ENCODE results near the gene ZNF101. TPM values are rescaled to one million over a fixed set of nuclear protein-coding genes. Genes with fewer than 3 reads are reported as not detected.

The ZNF101 gene
- total and polyA plus RNA-seq, 2 donors (not counting 1 experiment from before 2014, with no cell fraction given): 15.2 to 74.3 TPM

DNA sequence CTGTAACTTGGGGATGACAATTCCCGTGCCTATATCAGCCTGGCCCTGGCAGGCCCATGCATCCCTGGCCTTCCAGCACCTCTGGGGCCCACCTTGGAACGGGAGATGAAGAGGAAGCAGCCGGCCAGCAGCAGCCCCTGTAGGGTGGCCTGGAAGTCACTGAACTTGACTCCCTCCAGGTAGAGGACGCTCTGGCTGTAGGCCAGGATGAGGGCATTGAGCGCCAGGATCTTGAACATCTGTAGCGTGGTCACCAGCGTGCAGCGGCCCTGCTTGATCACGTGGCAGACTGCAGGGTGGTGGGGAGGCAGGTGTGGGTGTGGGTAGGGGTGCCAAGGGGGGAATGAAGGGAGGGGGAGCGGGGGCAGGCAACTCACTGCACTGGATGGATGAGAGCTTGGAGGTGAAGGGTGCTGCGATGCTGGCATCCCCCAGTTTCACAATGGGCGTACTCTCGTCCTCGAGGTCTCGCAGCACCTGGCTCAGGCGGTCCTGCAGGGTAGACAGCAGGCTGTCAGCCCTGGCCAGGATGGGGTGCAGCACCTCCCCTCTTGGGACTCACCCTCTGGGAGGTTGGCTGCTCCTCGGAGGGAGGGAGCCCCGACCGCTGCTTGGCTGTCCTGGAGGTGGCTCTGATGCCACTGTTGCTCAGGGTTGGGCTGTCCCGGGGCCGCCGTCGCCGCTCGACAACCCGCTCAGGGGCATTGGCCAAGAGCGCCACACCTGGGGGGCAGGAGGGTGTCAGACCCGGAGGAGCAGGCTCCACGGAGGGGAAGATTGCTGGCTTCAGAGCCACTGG lies 21.4 kb upstream of the ZNF101 start:
- Histone ChIP-seq H3K9me3 (ENCODE audit: control extremely low read depth in 1 of 3, control insufficient read depth in 2 of 3, insufficient read depth in 1 of 3, low read length in 2 of 3) (no peaks in the 10 kb centered on the region), H3K79me2 (ENCODE audit: control insufficient read depth, insufficient read depth, low read length) (peaks cover 17% of the 10 kb centered on the region), H3K9ac (ENCODE audit: low read length) (no peak overlapping the region), H2AFZ (ENCODE audit: insufficient read depth, low read depth, low read length, poor library complexity, severe bottlenecking) (no peak overlapping the region), H4K20me1 (ENCODE audit: control insufficient read depth, insufficient read depth, low read length, poor library complexity, severe bottlenecking) (peaks cover 8% of the 10 kb centered on the region), H3K36me3 (replicated peaks in 1 of 2; ENCODE audit: control extremely low read depth in 1 of 2, control insufficient read depth in 1 of 2, extremely low read depth in 1 of 2, insufficient read depth in 2 of 2, low read length in 1 of 2) (peaks cover 0 to 68% of the 10 kb centered on the region in 2 experiments), H3K4me2 (replicated peaks; ENCODE audit: low read depth, low read length, poor library complexity, severe bottlenecking) (no peak overlapping the region), H3K27ac (ENCODE audit: low read length in 2 of 2) (no peak overlapping the region), H3K27me3 (replicated peaks in 1 of 4; ENCODE audit: control extremely low read depth in 1 of 4, control insufficient read depth in 3 of 4, insufficient read depth in 4 of 4, low read length in 3 of 4) (no peaks in the 10 kb centered on the region), H3K4me1 (ENCODE audit: control insufficient read depth in 2 of 2, insufficient read depth in 2 of 2, low read length in 2 of 2) (peaks cover 10 to 13% of the 10 kb centered on the region in 2 donors), H3K4me3 (ENCODE audit: control extremely low read depth in 1 of 5, extremely low read depth in 1 of 5, insufficient read depth in 1 of 5, low read depth in 2 of 5, low read length in 4 of 5) (no peak overlapping the region)
- ATAC-seq (ENCODE audit: low read depth) (no peak), DNase-seq (no peak)
- H3K4me1 Mint-ChIP-seq: peaks cover 13% of the 10 kb centered on the region
- POLR2A ChIA-PET: interaction anchor here (0.7 kb wide), 1 partner anchor 20 kb away, joined by 16 read pairs; no protein-coding TSS in a partner anchor
- H3K27me3 Mint-ChIP-seq: no peaks in the 10 kb centered on the region
- H3K27ac Mint-ChIP-seq: no peak overlapping the region
- TF ChIP-seq, protein P1, sequence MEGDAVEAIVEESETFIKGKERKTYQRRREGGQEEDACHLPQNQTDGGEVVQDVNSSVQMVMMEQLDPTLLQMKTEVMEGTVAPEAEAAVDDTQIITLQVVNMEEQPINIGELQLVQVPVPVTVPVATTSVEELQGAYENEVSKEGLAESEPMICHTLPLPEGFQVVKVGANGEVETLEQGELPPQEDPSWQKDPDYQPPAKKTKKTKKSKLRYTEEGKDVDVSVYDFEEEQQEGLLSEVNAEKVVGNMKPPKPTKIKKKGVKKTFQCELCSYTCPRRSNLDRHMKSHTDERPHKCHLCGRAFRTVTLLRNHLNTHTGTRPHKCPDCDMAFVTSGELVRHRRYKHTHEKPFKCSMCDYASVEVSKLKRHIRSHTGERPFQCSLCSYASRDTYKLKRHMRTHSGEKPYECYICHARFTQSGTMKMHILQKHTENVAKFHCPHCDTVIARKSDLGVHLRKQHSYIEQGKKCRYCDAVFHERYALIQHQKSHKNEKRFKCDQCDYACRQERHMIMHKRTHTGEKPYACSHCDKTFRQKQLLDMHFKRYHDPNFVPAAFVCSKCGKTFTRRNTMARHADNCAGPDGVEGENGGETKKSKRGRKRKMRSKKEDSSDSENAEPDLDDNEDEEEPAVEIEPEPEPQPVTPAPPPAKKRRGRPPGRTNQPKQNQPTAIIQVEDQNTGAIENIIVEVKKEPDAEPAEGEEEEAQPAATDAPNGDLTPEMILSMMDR (IDR thresholded peaks at IDR 0.05): no peak
- TF ChIP-seq EZH2 (IDR thresholded peaks at IDR 0.05; ENCODE audit: borderline replicate concordance, insufficient read depth, low read depth, low read length, poor library complexity, severe bottlenecking): no peak
- H3K4me3 Mint-ChIP-seq: no peak overlapping the region
- WGBS (ENCODE audit: insufficient coverage): 94% methylated on average over 28 of the region's 29 CpGs
- CTCF ChIA-PET: no interaction called here
- intact Hi-C loops (cut with micrococcal nuclease): no loop called here
- H3K9me3 Mint-ChIP-seq (ENCODE audit: insufficient read depth): no peaks in the 10 kb centered on the region

DNA sequence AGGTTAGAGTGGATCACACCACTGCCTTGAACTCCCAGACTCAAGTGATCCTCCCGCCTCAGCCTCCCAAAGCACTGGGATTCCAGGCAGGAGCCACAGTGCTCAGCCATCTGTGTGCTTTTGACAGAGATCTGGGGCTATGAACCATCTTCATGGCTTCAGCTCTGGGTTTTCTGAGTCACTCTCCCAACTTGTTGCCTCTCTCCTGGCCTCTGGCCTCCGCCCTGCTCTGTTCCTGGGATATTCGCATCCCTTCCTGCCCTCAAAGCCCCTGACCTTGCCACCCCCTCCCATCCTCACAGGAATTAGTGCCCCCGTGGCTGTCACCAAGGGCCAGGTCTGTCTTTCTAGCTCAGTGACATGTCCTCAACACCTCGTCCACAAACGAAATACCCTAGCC lies 19.5 kb upstream of the ZNF101 start:
- no peak overlapping the region for H3K9ac ChIP-seq (ENCODE audit: low read length)
- H3K27ac Mint-ChIP-seq: no peak overlapping the region
- ChIA-PET CTCF (interaction anchor here (0.7 to 1.4 kb wide), 3 partner anchors 116 to 456 kb away, joined by 3 to 4 read pairs (median 4); no protein-coding TSS in a partner anchor), POLR2A (interaction anchor here (0.6 kb wide), 1 partner anchor 17 kb away, joined by 5 read pairs; no protein-coding TSS in a partner anchor)
- no peak overlapping the region for H2AFZ ChIP-seq (ENCODE audit: insufficient read depth, low read depth, low read length, poor library complexity, severe bottlenecking)
- no peaks in the 10 kb centered on the region for H3K9me3 ChIP-seq (ENCODE audit: control extremely low read depth in 1 of 3, control insufficient read depth in 2 of 3, insufficient read depth in 1 of 3, low read length in 2 of 3)
- peaks cover 0 to 86% of the 10 kb centered on the region in 2 experiments for H3K36me3 ChIP-seq (replicated peaks in 1 of 2; ENCODE audit: control extremely low read depth in 1 of 2, control insufficient read depth in 1 of 2, extremely low read depth in 1 of 2, insufficient read depth in 2 of 2, low read length in 1 of 2)
- no peaks in the 10 kb centered on the region for H3K9me3 Mint-ChIP-seq (ENCODE audit: insufficient read depth)
- H3K4me1 ChIP-seq (ENCODE audit: control insufficient read depth in 2 of 2, insufficient read depth in 2 of 2, low read length in 2 of 2): peaks cover 2% of the 10 kb centered on the region in 2 donors
- H4K20me1 ChIP-seq (ENCODE audit: control insufficient read depth, insufficient read depth, low read length, poor library complexity, severe bottlenecking): peaks cover 9% of the 10 kb centered on the region
- H3K27ac ChIP-seq (ENCODE audit: low read length in 2 of 2): no peak overlapping the region
- no peaks in the 10 kb centered on the region for H3K4me1 Mint-ChIP-seq
- no peak overlapping the region for H3K4me3 Mint-ChIP-seq
- ATAC-seq (ENCODE audit: low read depth): no peak
- no peak overlapping the region for H3K4me2 ChIP-seq (replicated peaks; ENCODE audit: low read depth, low read length, poor library complexity, severe bottlenecking)
- no peak overlapping the region for H3K4me3 ChIP-seq (ENCODE audit: control extremely low read depth in 1 of 5, extremely low read depth in 1 of 5, insufficient read depth in 1 of 5, low read depth in 2 of 5, low read length in 4 of 5)
- no peaks in the 10 kb centered on the region for H3K27me3 ChIP-seq (replicated peaks in 1 of 4; ENCODE audit: control extremely low read depth in 1 of 4, control insufficient read depth in 3 of 4, insufficient read depth in 4 of 4, low read length in 3 of 4)
- no peak for DNase-seq
- peaks cover 13% of the 10 kb centered on the region for H3K79me2 ChIP-seq (ENCODE audit: control insufficient read depth, insufficient read depth, low read length)
- TF ChIP-seq, protein P1 (IDR thresholded peaks at IDR 0.05): no peak
- TF ChIP-seq EZH2 (IDR thresholded peaks at IDR 0.05; ENCODE audit: borderline replicate concordance, insufficient read depth, low read depth, low read length, poor library complexity, severe bottlenecking): no peak
- no peaks in the 10 kb centered on the region for H3K27me3 Mint-ChIP-seq
- intact Hi-C loops (cut with micrococcal nuclease): no loop called here
- 96% methylated on average over 6 of the region's 6 CpGs for WGBS (ENCODE audit: insufficient coverage)

Data from B cell (primary cell).